HG02840 (cell line): ENCODE measurements around the gene DDX5.

Experiments used
- ATAC-seq: cut with Tn5 transposase; IDR thresholded peaks from one replicate; pipeline ENCODE4 v1.9.1; 2021; ENCODE audit warnings: mild to moderate bottlenecking, moderate library complexity, moderate number of reproducible peaks; ENCODE audit not compliant: unreplicated experiment, low FRiP score

The DDX5 gene

DNA sequence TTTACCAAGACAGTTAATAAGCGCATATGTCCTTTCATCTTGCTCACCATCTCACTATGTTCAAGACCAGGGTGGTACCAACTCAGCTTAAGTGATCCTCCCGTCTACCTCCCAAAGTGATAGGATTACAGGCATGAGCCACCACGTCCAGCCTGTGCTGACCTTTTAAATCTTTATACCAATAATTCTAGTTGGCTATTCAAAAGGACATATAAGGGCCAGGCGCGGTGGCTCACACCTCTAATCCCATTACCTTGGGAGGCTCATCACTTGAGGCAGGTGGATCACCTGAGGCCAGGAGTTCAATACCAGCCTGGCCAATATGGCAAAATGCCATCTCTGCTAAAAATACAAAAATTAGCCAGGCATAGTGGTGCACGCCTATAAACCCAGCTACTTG lies 3.1 kb upstream of the DDX5 start:
- ATAC-seq, result no peak

DNA sequence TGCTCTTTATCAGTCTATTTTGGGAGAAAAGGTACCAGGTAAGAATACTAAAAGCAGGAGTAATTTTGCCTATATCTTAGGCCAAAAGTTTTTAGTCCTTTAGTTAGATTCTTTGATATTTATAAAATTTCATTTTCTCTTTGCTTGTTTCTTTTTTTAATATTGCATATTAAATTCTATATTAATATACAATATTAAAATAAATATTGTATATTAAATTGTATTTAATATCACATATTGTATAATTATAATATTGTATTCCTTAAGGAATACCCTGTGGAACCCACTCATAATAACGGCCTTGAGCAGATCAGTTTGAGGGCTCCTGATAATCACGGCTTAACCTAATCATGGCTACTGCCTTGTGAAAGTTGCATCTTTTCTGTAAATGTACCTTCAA lies 2.6 kb upstream of the DDX5 start:
- ATAC-seq, result no peak

DNA sequence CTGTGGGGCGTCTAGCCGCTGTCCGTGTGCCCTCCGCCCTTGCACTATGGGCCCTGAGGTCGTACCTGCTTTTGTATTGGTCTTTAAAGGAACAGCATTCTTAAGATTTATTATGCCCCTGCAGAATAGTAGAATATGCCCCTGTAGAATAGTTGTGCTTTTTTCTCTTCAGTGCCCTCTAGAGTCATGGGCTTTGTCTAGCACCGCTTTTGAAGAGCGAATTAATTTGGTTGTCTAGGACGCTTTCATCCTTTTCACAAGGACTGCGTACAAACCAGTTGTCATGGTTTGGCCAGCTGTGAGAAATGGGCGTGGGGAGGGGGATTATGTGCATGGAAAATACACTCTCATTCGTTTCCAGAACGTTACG lies 1.3 kb upstream of the DDX5 start:
- peak; percentile 7 for ATAC-seq

DNA sequence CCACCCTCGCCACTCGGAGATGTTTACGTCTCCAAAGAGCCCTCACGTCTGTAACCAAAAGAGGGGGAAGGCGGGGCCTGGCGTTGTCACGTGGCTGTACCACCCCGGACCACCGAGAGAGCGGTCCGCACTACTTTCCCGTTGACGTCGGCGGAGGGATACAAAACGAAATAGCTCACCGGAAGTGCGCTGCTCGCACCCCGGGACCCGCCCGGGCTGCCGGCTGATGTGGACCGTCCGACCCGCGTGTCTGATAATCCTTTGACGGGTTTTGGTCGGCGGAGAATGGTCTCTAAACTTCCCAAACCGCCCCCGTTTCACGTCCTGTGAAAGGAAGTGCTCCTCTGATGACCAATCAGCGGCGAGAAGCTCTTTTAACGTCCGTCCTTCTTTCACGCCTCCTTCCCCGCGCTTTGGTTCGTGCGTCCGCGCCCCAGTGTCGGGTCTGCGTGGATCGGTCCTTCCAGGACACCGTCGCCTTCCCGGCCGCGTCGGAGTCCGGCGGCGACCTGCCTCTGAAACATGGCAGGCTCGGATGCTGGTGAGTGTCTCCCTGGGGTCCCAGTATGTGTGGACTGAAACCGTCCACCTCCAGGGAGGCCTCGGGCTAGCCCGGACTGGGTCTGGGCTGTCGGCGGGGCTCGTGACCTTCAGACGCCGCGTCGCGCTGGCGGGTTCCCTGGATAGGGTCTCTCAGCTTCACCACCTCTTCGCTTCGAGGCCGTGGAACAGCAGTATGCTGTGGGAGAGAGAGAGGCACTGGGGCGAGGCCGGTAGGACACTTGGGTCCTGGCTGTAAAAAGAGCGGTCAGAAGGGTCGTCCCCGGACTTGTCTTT lies 705 bp upstream of the DDX5 start, which contains the start of gene CEP95:
TSS of gene CEP95 (plus strand) at position 402 of the 837 bp plus-strand sequence. CDS start at position 523, 121 bp downstream.
- peak; percentile 64 for ATAC-seq

DNA sequence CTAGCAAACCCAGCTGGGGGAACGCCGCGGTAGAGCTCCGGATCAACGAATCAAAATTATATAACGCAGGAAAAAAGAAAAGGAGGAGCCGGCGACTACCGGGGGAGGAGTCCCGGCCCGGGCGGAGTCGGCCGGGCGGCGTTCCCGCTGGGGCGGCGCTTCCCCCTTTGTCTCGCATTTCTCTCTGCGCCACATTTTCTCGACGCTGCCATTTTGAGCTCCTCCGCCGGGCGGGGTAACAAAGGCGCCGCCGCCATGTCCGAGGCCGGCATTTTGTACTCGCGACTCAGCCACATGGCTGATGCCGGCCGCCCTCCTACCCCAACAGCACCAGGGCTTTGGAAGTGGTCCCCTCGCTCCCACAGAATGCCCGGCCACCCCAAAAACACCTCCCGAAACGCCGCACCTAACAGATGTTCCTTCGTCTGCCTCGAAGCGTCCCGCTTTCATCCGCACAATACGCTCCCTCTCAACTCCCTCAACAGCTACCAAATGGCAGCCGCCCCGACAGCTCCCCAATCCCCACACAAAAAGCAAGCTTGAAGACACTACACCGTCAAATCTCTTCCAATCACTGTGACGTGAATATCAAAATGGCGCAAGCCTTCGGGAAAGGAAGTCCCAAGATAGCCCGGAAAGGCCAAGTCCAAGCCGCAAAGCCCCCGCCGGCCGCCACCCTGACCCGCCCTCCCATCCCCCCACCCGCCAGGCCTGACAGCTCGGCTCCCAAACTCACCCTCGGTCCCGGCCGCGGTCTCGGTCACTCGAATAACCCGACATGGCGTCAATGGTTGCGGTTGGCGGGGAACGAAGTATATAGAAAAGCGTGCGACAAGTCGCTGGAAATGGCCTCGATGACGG lies 519 bp downstream of the DDX5 start:
- peak; percentile 2 for ATAC-seq

DNA sequence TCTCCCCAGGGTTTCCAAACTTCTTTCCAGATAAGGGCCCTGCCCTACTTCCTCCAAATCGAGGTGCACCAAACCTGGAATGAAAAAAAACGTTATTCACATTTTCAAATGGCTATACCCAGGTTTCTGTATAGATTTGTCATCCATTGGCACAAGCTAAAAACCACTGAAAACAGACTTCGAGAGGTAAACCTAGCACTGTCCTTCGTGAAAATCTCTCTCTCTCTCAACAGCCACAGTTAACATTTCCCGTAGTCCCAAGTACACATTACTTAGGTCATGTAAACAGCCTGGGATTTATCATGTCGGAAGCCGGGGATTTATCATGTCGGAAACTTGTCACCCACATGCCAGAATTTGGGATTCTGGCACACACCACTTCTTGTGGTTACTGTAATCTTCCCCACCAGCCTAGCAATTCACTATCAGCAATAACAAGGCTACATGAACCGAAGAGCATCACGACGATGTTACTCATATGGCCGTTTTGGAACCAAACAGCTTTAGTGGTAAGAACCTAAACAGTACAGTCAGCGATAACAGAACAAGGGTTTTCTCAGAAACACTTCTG lies 1.2 kb downstream of the DDX5 start:
- no peak for ATAC-seq

DNA sequence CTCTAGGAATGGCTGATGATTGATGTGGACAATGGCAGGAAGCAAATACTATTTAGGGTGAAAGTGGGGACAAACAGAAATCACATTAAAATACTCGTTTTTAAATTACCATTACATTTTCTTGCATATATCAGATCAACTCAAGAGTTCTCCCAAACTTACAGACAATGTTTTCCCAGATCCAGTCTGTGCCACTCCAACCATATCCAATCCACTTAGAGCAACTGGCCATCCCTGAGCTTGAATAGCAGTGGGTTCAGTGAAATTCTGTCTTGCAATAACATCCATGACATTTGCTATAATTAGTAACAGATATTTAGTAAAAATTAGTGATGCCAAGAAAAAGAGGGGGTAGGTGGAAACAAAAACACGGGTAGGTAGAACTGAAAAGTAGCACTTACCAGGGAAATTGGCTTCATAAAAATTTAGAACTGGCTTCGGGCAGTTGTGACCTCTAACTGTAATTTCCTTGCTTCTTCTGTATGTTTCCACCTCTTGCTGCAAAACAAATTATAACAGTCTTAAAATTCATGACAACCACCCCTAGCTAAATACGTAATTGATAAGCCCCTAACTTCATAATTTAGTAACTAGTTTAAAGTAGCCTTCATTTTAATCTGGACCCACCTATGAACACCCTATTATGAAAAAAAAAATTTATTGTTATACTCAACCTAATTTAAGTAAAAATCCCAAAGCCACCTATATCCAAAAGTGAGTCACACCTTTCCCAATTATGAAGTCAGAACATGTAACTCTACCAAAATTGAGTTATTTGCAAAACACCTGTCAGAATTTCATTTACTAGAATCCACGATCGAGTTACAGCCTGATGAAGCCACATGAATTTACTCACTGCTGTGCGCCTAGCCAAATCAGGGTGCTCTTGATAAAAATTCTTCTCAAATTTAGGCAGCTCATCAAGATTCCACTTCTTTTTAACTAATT lies 2.0 kb downstream of the DDX5 start:
- no peak for ATAC-seq

DNA sequence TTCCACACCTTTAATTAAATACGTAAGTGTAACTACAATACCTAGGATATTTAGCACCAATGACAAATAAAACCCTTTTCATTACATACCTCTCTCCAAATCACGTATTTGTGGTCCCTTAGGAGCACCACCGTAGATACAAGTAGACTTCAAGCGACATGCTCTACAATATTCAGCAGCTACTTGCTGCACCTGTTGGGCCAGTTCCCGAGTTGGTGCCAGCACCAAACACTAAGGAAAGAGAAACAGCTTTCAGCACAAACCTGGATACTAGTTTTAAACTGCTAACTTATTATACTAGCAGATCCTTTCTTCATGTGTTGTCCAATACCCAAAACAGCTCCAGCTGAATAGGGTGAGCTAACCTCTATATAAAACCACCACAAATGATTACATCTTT lies 2.7 kb downstream of the DDX5 start:
- ATAC-seq, result no peak

DNA sequence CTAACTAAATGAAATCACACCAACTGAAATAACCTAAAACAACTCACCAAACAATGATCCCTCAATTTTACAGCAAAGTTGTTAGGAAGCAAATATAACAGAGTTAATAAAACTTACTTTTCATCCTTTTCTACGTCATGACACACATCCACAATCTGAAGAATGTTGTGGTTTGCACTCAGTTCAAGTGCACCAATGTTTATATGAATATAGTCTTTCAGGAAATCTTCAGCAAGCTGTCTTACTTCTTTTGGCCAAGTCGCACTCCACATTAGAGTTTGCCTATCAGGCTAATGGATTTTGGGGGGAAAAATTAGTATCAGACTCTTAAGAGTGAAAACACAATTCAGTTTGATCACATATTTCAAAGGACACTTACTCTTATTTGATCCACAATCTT lies 3.3 kb downstream of the DDX5 start:
- no peak for ATAC-seq

DNA sequence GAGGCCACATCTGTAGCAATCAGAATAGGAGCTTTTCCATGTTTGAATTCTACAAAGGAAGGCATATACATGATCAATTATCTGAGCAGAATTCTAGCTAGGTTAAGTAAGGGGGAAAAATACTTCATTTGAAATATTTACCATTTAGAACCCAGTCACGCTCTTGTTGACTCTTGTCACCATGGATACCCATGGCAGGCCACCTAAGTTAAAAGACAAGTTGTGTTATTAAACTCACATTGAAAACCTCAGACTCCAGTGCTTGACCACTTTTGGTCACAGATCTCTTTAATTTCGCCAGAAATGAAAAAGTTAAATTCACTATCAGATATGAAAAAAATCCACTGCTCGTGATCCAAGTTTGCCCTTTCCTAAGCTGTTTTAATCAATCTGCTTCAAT lies 4.1 kb downstream of the DDX5 start:
- ATAC-seq, result no peak

DNA sequence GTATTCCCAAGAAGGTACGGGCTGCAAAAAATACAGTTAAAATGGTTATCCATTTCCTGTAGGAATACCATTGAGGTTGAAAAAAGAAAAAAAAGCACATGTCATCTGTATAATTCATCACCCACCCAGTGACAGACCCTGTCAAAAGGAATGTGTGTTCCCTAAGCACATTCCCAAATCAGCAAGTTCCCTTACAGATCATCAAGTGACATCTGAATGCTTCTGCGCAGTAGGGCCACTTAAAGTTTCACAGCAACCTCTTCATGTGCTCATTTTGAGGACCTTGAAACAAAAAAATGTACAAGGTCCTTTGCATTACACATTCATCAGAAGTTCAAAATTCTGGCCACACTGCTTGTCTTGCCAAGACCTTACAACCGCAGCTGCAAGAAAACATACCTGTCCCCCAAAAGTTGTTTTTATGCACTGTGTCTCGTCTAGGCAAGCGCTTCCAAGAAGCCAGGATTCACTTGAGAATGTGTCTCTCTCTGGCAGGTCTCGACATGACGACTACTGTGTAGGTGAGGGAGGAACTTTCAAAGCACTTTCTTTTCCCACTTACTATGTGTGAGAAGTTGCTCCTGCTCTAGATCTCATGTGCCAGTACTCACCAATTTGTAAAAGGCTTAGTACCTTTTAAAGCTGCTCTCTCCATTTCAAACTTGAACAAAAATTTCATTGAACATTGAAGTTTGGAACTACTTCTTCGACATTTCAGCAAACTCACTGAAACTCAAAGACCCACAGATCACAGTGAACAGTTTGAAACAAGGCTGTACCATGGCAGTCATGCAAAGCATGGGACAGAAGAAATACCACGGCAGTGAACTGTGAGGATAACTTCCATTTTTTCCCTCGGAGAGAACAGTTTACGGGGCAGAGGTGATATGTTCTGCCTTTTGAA lies 5.0 kb downstream of the DDX5 start:
- no peak for ATAC-seq

DNA sequence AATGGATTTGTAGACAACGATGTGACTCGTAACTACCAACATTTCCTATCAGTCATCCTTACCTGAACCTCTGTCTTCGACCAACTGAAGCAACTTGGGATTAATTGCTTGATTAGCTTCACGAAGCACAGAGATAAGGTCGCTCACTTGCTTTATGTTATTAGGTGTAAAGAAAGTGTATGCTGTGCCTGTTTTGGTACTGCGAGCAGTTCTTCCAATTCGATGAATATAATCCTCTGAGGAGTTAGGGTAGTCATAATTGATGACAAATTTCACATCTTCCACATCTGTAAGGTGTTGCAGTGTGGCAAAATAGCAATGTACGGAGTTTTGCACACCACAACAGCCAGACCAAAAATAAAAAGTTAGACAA lies 5.6 kb downstream of the DDX5 start:
- no peak for ATAC-seq

DNA sequence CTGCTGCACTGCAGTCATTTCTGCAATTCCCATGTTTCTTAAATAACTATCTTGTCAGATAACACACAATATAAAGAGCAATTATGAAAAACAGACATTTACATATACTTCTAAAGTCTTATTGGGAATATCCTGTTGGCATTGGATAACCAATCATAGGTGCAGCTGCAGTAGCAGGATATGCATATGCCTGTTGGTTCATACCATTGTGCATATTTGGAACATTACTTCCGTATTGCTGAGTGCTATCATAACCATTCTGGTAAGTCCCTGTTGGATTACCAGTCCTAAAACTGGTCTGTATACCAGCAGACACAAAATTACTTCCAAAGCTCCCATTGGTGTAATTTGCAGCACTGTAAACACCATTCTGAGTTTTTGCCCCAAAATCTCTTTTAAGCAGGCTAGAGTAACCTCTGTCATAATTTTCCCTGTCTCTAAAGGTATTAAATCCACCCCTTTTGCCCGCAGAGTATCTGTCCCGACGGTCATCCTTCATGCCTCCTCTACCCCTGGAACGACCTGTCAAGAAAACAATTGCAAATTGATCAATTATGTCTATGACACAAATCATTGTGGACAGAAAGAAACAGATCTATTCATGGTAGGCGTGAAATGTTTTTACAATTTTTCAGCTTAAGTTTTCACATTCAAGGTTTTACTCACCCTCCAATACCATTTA lies 6.1 kb downstream of the DDX5 start:
- ATAC-seq, result no peak

DNA sequence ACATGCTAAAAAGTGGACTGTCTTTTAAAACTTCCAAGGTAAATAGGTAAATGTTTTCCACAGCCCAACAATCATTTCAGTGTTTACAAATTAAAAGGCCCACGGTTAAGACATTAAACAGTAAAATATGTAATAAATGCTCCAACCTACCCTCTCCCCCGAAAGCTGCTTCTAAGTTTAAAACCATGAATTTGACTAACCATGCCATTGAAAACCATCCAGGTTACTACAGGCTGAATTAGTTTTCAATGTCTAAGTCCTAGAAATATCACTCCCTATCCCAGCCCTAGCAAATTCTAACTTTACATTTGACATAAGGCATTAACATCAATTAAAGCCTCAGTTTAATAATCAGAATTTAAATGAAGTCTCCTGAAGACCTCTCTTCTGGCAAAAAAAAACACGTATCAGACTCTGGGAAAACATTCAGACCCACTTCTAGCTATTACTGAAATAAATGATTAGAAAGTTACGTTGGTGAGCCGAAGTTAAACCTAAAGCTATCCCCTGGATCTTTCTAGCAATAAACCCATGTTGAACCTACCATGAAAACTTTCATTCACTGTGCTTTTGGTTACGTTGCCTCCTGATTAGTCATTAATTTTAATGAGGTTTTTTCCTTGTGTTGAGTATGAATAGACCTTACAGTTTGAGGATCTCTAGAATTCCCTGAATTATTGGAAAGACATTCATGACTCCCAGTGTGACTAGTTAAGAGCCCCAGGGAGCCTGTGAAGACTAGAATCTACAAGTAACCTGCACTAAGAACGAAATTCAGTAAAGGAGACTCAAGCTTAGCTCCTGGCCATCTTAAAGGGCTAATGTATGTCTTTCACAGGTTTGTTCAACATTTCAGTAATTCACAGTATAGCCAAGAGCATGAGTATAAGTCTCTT lies 7.5 kb downstream of the DDX5 start:
- no peak for ATAC-seq

DNA sequence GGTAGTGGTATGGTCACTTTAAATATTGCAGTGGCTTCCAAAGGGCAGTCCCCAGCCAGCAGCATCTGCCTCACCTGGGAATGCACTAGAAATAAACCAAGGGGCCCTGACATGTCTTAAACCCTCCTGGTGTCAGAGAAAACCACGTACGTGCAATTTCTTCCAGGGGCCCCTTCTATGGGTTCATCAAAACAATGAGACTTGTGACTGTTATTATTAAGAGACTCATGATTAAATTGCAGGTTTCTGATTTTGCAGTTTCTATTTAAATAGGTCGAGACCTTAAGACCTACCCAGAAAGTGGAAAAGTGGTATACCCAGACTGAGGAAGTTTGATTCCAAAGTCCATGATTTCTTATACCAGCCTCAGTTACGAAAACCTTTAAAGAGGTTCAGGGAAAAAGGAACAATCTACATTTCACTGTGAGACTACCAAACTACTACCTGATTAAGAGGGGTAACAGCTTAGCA lies 8.5 kb downstream of the DDX5 start:
- no peak for ATAC-seq

DNA sequence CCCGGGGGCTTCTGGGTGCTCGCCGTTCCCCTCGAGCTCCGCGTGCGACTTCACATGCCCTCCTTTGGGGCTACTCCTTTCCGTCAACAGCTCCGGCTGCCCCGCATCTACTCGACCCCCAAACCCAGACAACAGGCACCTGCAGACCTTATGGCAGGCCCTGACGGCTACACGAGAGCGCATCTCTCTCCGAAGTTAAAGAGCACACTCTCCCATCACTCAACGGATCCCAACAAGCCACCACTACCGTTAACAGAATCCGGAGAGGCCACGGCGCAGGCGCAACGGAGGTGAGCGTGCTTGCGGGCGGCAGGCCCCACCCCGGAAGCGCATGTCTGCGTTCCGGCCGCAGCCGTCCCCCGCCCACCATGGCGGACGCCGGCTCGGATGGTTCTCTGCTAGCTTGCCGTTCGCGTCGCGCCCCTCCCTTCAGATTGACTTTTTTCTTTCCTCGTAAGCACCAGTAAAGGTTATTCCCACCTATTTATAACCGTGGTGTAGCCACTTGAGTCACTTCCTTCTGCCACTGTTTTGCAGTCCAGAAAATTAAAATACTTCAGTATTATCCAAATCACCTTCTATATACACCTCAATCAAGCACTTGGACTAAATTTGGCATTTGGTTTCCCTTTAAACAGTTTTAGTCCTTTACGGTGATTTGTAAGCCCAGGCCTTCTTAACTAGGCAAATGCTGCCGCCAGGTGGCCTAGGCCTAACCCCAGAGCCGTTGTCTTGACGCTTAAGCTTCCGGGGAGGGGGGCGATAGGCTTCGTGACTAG lies 9.1 kb downstream of the DDX5 start, which contains the start of gene POLG2:
TSS of gene POLG2 (minus strand) at position 269 of the 779 bp plus-strand sequence. CDS start at position 183, 86 bp downstream.
- peak; percentile 76 for ATAC-seq

DNA sequence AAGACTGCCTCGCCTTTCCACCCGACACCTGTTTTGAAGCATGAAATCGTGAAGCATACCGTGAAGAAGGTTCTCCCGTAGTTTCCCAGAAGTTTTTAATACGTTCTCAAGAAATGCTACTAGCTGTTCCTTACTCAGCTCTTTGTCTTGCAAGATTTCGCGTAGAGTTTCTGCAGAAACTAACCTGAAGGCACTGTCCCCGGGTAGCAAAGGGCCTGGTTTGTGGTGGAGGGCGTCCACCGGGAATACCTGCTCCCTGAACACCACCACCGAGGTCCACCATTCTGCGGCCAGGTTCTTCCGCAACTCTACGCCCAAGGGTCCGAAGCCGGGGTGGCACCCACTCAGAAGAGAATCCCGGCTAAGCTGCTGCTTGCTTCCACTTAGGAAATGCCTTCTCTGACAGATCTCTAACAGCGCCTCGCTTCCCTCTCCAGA lies 9.7 kb downstream of the DDX5 start:
- ATAC-seq, result no peak
